HCT116 (cell line): ENCODE data around the gene IGSF21. TPM values are rescaled to one million over a fixed set of nuclear protein-coding genes. Genes with fewer than 3 reads are reported as not detected.

Experiments used
- ATAC-seq: fragments of 200-7000 bp; cut with Tn5 transposase; 2 replicates; pipeline ENCODE4 v1.9.1; 2020; ENCODE audit warnings: mild to moderate bottlenecking, moderate library complexity
- BruUV-seq: library from RNA; stranded (reverse); fragments of 400-500 nt; replicated peaks from 2 replicates; lab custom pipeline; 2021; lab: Mats Ljungman, UMichigan
- CTCF ChIA-PET: fragments of 300-600 bp; sonication (Branson Sonifier 250); formaldehyde crosslinking; loops from one replicate; lab custom pipeline; 2021; ENCODE audit warnings: antibody characterized with exemption; lab: Charles Lee
- POLR2A ChIA-PET: fragments of 300-600, 350-600 bp; sonication (Branson Sonifier 250); formaldehyde crosslinking; loops from one replicate; lab custom pipeline; 2021; ENCODE audit warnings: antibody characterized with exemption; lab: Charles Lee
- RAD21 ChIA-PET, 2 experiments: fragments of 300-600 bp; sonication (Branson Sonifier 250); formaldehyde crosslinking; loops; one replicate each; lab custom pipeline; 2023; ENCODE audit warnings: low total read pairs in 2 of 2; ENCODE audit not compliant: uncharacterized antibody in 2 of 2, unreplicated experiment in 2 of 2, low non-redundant PET in 1 of 2; lab: Charles Lee
- DNase-seq: peaks from one replicate; pipeline ENCODE4 v3.0.0-alpha.2; 2010; ENCODE audit warnings: low read depth, low spot score
- H2AFZ ChIP-seq: fragments of 200-600 bp; shearing (Covaris generic), sonication (generic); 2 replicates; pipeline ENCODE4 v1.6.1; 2017; ENCODE audit warnings: low read depth, mixed run types, mixed read lengths, antibody characterized with exemption, low read length; ENCODE audit not compliant: poor library complexity, severe bottlenecking
- H3K27ac ChIP-seq: 2 replicates; pipeline ENCODE4 v1.5.1; 2012; ENCODE audit warnings: low read depth, low read length
- H3K27me3 ChIP-seq: fragments of 200-600 bp; sonication (generic); 2 replicates; pipeline ENCODE4 v1.6.1; 2016; ENCODE audit warnings: mixed run types, low read length, mixed read lengths; ENCODE audit not compliant: insufficient read depth
- H3K36me3 ChIP-seq, 2 experiments: fragments of 200-500 bp in 1 of 2; fragments of 200-600 bp in 1 of 2; sonication (Bioruptor generic) in 1 of 2; sonication (generic) in 1 of 2; 2 replicates each; pipeline versions ENCODE4 v1.5.1 to v1.6.1; 2014 to 2016; ENCODE audit warnings: low read length in 2 of 2, inconsistent platforms in 1 of 2, mixed read lengths in 1 of 2, mixed run types in 1 of 2; ENCODE audit not compliant: insufficient read depth in 2 of 2, control insufficient read depth in 1 of 2
- H3K4me1 ChIP-seq, 2 experiments: fragments of 200-600 bp in 1 of 2; sonication (generic) in 1 of 2; 2 replicates each; pipeline versions ENCODE4 v1.5.1 to v1.6.1; 2012 to 2017; ENCODE audit warnings: low read length in 2 of 2, inconsistent platforms in 1 of 2, mild to moderate bottlenecking in 1 of 2, mixed read lengths in 1 of 2, mixed run types in 1 of 2, moderate library complexity in 1 of 2; ENCODE audit not compliant: insufficient read depth in 2 of 2, control insufficient read depth in 1 of 2
- H3K4me2 ChIP-seq: fragments of 200-600 bp; sonication (generic); 2 replicates; pipeline ENCODE4 v1.6.1; 2017; ENCODE audit warnings: mixed run types, low read length, mixed read lengths
- H3K4me3 ChIP-seq, 2 experiments: fragments of 200-600 bp in 1 of 2; sonication (generic) in 1 of 2; replicated peaks in 1 of 2; 2 replicates each; pipeline ENCODE4 v1.5.1; 2011 to 2016; ENCODE audit warnings: low read length in 2 of 2, control low read depth in 1 of 2, low read depth in 1 of 2, mild to moderate bottlenecking in 1 of 2, mixed read lengths in 1 of 2, mixed run types in 1 of 2
- H3K79me2 ChIP-seq: fragments of 200-600 bp; sonication (generic); 2 replicates; pipeline ENCODE4 v1.6.1; 2017; ENCODE audit warnings: mild to moderate bottlenecking, mixed run types, low read length, moderate library complexity, mixed read lengths; ENCODE audit not compliant: insufficient read depth
- H3K9ac ChIP-seq: fragments of 200-600 bp; sonication (generic); 2 replicates; pipeline ENCODE4 v1.6.1; 2016; ENCODE audit warnings: low read length, mixed read lengths
- H3K9me2 ChIP-seq: fragments of 200-600 bp; sonication (generic), shearing (Covaris generic); 2 replicates; pipeline ENCODE4 v1.6.1; 2017; ENCODE audit warnings: mixed run types, mild to moderate bottlenecking, moderate library complexity; ENCODE audit not compliant: insufficient read depth
- H3K9me3 ChIP-seq, 2 experiments: fragments of 200-500 bp in 1 of 2; fragments of 200-600 bp in 1 of 2; sonication (Bioruptor generic) in 1 of 2; sonication (generic) in 1 of 2; 2 replicates each; pipeline ENCODE4 v1.6.1; 2014 to 2017; ENCODE audit warnings: low read length in 2 of 2, mixed read lengths in 2 of 2, inconsistent platforms in 1 of 2, low read depth in 1 of 2, mild to moderate bottlenecking in 1 of 2, mixed run types in 1 of 2, moderate library complexity in 1 of 2; ENCODE audit not compliant: control insufficient read depth in 1 of 2, insufficient read depth in 1 of 2
- H4K20me1 ChIP-seq: fragments of 200-600 bp; sonication (generic), shearing (Covaris generic); 2 replicates; pipeline ENCODE4 v1.6.1; 2017; ENCODE audit warnings: mixed run types, mild to moderate bottlenecking, moderate library complexity; ENCODE audit not compliant: insufficient read depth
- CBX3 ChIP-seq: IDR thresholded peaks from 2 replicates; pipeline ENCODE4 v1.6.1; 2012; ENCODE audit warnings: low read depth
- CEBPB ChIP-seq: IDR thresholded peaks from 2 replicates; pipeline ENCODE4 v1.6.1; 2012; ENCODE audit warnings: low read depth
- EZH2phosphoT487 ChIP-seq: fragments of 200-600 bp; IDR thresholded peaks from 2 replicates; pipeline ENCODE4 v1.6.1; 2018; ENCODE audit warnings: antibody characterized with exemption, borderline replicate concordance
- FOSL1 ChIP-seq: IDR thresholded peaks from 2 replicates; pipeline ENCODE4 v1.6.1; 2012; ENCODE audit warnings: low read depth
- JUND ChIP-seq: IDR thresholded peaks from 2 replicates; pipeline ENCODE4 v1.6.1; 2012
- POLR2A ChIP-seq: IDR thresholded peaks from 2 replicates; pipeline ENCODE4 v1.7.0; 2011; ENCODE audit warnings: borderline replicate concordance; ENCODE audit not compliant: insufficient read depth, insufficient read length; ENCODE audit errors: extremely low read depth
- RAD21 ChIP-seq: IDR thresholded peaks from 2 replicates; pipeline ENCODE4 v1.6.1; 2012; ENCODE audit warnings: low read depth, mild to moderate bottlenecking
- REST ChIP-seq: IDR thresholded peaks from 2 replicates; pipeline ENCODE4 v1.6.1; 2012; ENCODE audit warnings: low read depth
- SIN3A ChIP-seq: IDR thresholded peaks from 2 replicates; pipeline ENCODE4 v1.6.1; 2012; ENCODE audit warnings: low read depth
- SP1 ChIP-seq: IDR thresholded peaks from 2 replicates; pipeline ENCODE4 v1.6.1; 2012; ENCODE audit warnings: low read depth
- TCF7L2 ChIP-seq: IDR thresholded peaks from 2 replicates; pipeline ENCODE4 v1.7.0; 2011; ENCODE audit warnings: borderline replicate concordance, inconsistent platforms; ENCODE audit not compliant: insufficient read depth, insufficient read length; ENCODE audit errors: extremely low read depth
- YY1 ChIP-seq: IDR thresholded peaks from 2 replicates; pipeline ENCODE4 v1.6.1; 2011; ENCODE audit warnings: low read length, low read depth, moderate library complexity, mild to moderate bottlenecking; ENCODE audit not compliant: insufficient replicate concordance; ENCODE audit errors: extremely low read depth
- ZBTB33 ChIP-seq: IDR thresholded peaks from 2 replicates; pipeline ENCODE4 v1.6.1; 2011; ENCODE audit warnings: mild to moderate bottlenecking, low read length, moderate library complexity; ENCODE audit not compliant: insufficient replicate concordance; ENCODE audit errors: extremely low read depth
- ZFX ChIP-seq: fragments of 450-650 bp; IDR thresholded peaks from 2 replicates; pipeline ENCODE4 v1.6.1; 2017
- ZNF274 ChIP-seq: fragments of 200-500 bp; sonication (Bioruptor generic); IDR thresholded peaks from 2 replicates; pipeline ENCODE4 v1.6.1; 2014; ENCODE audit warnings: mild to moderate bottlenecking, low read depth, low read length, inconsistent platforms
- intact Hi-C: fragments of 100-400 bp; cut with micrococcal nuclease; formaldehyde crosslinking; loops from 2 replicates; pipeline ENCODE4 v1.10.0; 2022
- total RNA-seq: library from RNA; stranded (reverse); gene quantifications from one replicate; pipeline ENCODE4 v1.2.1, GENCODE V29; 2021; ENCODE audit not compliant: unreplicated experiment

Gene IGSF21
- total RNA-seq, 1 experiment from 2014 or later, result not detected

- no peak for TF ChIP-seq ZBTB33
- no peak for TF ChIP-seq SP1
- TF ChIP-seq TCF7L2, result no peak
- no peak for TF ChIP-seq YY1
- no peak for TF ChIP-seq ZNF274
- TF ChIP-seq SIN3A, result no peak
Measured at GRCh38 chr1:18093193-18093592, 14.4 kb upstream of the IGSF21 start (continued).

GRCh38 chr1:18093646-18094045 is 14.0 kb upstream of the IGSF21 start:
- Histone ChIP-seq H2AFZ (no peak overlapping the region), H3K36me3 (no peaks in the 10 kb centered on the region), H4K20me1 (no peaks in the 10 kb centered on the region), H3K9me3 (no peaks in the 10 kb centered on the region), H3K4me2 (no peak overlapping the region), H3K4me1 (peaks cover 14 to 15% of the 10 kb centered on the region in 2 experiments), H3K27ac (no peak overlapping the region), H3K4me3 (no peak overlapping the region), H3K79me2 (no peaks in the 10 kb centered on the region), H3K9ac (no peak overlapping the region), H3K9me2 (no peaks in the 10 kb centered on the region), H3K27me3 (peaks cover 9% of the 10 kb centered on the region)
- intact Hi-C loops, result loop anchor here (10.0 kb wide), 1 partner anchor 109 kb away; no protein-coding TSS in a partner anchor
- ATAC-seq (no peak), DNase-seq (no peak)
- RAD21 ChIA-PET, result no interaction called here
- no TSS peak for BruUV-seq
- CTCF ChIA-PET, result no interaction called here
- POLR2A ChIA-PET, result no interaction called here
- no peak for TF ChIP-seq CBX3
- no peak for TF ChIP-seq ZNF274
- no peak for TF ChIP-seq ZBTB33
- no peak for TF ChIP-seq JUND
- no peak for TF ChIP-seq YY1
- no peak for TF ChIP-seq EZH2phosphoT487
- no peak for TF ChIP-seq RAD21
- TF ChIP-seq SIN3A, result no peak
- TF ChIP-seq POLR2A, result no peak
- no peak for TF ChIP-seq FOSL1
- TF ChIP-seq ZFX, result no peak
- TF ChIP-seq CEBPB, result no peak
- no peak for TF ChIP-seq REST
